DLD1 (cell line): ENCODE data around the gene ATRIP.

Experiments
- in situ Hi-C: cut with HindIII; loops from 2 replicates; pipeline ENCODE4 v1.10.0; 2017; ENCODE audit warnings: low sequenced_read_pairs

The ATRIP gene

GRCh38 chr3:48492461-48493202 is 46.1 kb downstream of the ATRIP start:
- in situ Hi-C loops: no loop called here

- in situ Hi-C loops: no loop called here
These were observed 46.6 kb downstream of the ATRIP start for GRCh38 chr3:48493203-48493501.

DNA sequence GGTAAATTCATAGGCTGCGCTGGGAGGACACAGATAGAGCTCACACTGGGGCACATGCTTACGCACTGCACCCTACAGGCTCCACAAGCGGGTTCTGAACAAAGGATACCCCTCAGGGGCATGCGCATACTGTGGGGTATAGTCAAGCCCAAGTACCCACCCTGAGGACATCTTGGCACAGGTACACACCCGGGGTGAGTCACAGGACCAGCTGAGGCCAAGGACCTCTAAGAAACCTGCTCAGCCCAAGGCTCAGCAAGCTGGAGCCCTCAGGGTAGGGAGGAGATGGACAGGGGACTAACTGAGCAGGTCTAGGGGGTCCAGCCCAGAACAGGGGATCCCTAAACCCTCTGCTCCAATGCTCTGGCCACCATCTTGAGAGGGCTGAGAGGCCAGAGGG is 54.1 kb downstream of the ATRIP start:
- in situ Hi-C loops: no loop called here

DNA sequence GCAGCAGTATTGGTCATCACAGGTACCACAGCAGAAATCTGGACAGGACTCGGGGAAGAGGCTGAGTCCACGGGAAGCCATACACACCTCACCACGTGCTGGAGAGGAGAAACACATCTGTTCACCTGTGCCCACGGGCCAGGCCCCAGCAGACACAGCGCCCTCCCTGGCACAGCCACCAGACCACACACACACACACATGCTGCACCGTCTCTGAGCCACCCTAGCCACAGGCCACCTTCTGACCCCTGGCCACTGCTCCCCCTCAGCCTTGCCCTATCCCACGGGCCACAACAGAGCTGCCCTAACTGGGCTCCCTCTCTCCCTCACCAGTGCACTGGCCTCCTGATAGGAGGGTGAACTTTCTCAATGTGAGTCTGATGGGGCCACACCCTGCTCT is 54.7 kb downstream of the ATRIP start:
- in situ Hi-C loops: no loop called here

- in situ Hi-C loops: no loop called here
These were observed 55.6 kb downstream of the ATRIP start for GRCh38 chr3:48502121-48502520.

- in situ Hi-C loops: no loop called here
These were observed 56.2 kb downstream of the ATRIP start for GRCh38 chr3:48502728-48503168.

DNA sequence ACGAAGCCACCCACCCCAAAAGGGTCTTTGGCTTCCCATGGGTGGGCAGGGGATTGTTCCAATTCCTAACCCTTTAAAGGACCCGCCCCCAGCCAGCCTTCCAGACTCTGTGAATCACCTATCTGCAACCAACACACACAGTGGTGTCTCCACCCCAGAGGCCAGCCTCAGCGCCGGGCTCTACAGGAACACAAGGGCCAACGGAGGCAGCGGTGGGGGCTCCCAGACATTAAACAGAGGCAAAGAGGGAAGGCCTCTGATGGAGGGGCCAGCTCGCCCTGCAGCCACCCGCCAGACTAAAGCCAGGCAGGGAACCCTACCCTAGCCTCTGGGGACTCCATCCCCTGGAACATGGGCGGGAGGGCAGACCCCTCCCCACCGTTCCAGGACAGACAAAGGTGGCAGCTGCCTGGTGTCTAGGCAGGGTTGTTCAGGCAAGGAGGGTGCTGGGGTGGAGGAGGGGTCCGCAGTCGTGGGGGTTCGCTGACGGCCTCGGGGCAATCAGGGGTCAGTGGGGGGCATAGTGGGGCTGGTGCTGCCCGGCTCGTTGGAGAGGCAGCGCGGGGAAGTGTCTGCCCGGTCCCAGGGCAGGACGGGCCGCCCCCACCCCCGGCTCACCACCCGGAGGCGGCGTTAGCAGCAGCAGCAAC is 57.0 kb downstream of the ATRIP start:
- in situ Hi-C loops: no loop called here

DNA sequence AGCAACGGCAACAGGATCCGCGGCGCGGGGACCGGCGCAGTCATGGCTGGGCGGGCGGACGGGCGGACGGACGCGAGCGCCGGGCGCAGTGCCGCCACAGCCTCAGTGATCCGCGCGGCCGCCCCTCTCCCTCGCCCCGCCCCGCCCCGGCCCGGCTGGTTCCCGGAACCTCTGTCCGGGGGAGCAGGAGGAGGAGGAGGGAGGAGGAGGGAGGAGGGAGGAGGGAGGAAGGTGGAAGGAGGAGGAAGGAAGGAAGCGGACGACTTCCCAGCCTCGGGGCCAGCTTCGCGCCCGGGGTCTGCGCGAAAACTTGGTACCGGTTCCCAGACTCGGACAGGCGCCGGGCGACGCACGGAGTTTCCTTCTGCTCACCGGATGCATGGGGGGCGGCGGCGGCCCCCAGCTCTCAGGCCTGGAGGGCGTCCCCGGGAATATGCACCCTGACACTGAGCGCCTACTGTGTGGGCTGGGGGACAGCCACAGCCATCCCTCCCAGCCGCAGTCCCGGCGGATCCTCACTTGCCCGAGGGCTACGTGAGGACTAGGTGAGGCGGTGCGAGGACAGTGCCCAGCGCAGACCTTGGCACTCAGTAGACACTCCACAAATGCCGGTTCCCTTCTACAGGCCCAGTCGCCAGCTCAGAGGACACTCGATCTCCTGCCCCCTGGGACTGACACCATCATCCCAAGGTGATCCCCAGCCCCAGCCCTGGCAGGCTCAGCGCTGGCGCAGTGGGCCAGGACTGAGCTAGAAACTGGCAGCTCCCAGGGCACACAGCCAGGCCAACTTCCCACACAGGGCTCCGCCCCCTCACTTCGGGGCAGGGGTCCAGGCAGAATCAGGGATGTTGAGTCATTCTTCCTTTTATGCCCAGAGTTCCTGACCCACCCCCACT is 57.8 kb downstream of the ATRIP start, which contains the start of gene SHISA5:
TSS of gene SHISA5 (minus strand) at position 124 of the 896 bp plus-strand sequence. CDS start at position 44, 80 bp downstream.
- in situ Hi-C loops: no loop called here

DNA sequence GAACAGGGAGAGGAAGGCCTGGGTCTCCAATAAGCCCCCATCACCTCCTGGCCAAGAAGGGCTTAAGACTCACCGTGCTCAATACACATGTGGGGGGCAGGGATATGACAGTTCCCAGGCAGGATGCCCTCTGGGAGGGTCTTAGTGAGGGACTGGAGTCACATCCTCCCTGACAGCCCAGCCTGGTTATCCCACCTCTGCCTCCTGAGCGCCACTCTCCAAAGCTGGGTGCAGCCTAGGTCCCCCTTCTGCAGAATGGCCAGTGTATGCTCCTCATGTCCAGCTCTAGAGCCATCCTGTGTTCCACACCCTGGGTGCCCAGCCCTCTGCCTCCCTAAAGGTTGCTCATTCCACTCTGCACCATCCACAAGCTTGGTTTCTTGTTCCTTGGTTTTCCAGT is 58.6 kb downstream of the ATRIP start:
- in situ Hi-C loops: no loop called here

DNA sequence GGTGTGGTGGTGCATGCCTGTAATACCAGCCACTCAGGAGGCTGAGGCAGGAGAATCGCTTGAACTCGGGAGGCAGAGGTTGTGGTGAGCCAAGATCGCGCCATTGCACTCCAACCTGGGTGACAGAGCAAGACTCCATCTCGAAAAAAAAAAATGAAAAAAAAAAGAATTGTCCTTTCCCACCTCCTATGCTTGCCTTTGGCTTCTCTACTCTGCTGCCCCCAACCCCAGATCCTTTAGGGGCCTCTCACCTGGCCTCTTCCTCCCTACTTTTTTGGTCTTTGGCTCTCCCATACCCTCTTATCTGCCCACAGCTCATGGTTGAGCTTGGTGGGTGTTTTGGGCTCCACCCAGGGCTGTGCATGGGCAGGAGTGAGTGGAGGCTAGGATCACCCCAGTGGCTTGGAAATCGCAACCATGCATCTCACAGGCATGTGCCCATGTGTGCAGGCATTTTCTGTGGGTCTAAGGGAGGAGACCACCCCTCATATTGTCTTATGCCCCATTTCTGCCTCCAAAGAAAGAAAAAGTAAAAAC is 59.5 kb downstream of the ATRIP start:
- in situ Hi-C loops: no loop called here

DNA sequence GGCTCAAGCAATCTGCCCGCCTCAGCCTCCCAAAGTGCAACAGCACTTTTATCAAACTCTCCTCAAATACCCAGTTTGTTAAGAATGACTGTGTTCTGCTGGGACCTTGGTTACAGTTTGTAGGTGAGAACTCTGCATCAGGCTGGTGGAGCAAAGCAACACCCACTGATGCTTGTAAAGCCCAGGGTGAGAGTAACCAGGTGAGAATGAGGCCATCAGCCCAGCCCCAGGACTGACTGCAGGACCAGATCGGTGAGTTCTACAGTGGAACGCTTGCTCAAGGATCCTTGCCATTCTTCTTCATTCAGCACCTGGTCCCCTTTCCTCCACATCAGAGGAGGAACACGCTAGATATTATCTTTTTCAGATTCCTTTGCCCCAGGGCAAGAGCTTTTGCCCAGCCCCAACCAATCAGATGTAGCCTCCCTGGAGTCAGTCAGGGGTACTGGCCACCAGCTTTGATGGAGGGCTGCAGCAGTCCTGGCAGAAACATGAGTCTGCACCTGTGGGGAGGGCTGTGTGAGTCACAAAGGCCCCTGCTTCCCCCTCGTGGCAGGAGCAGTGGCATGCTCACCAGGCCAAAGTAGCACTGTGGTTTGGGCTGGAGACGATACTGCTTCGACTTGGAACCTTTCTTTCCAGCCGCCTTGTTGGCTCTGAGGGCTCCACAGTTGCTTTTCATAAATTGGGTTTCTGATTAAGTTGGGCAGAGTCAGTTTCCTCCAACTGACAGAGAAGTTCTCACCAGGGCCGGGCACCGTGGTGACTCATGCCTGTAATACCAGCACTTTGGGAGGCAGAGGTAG is 60.9 kb downstream of the ATRIP start:
- in situ Hi-C loops: no loop called here

GRCh38 chr3:48511551-48511950 is 65.0 kb downstream of the ATRIP start:
- in situ Hi-C loops: no loop called here

- in situ Hi-C loops: no loop called here
These were observed 68.1 kb downstream of the ATRIP start for GRCh38 chr3:48514431-48515227.
